NCI-H1930 (cell line): ENCODE results near the gene DGLUCY.
"Not testable (repeated sequence)": the region's sequence is repeated elsewhere in the genome, so short reads cannot be mapped to it uniquely, and the experiment has no call there.

Source experiments
- DNase-seq, 2 experiments: peaks; one replicate each; lab custom pipeline; 2025; lab: John Stamatoyannopoulos, UW

DGLUCY gene

GRCh38 chr14:91257328-91258010 is 143.6 kb downstream of the DGLUCY start:
- no peak for DNase-seq

- no peak for DNase-seq
Observed at GRCh38 chr14:91258011-91258618, 144.2 kb downstream of the DGLUCY start.

DNA sequence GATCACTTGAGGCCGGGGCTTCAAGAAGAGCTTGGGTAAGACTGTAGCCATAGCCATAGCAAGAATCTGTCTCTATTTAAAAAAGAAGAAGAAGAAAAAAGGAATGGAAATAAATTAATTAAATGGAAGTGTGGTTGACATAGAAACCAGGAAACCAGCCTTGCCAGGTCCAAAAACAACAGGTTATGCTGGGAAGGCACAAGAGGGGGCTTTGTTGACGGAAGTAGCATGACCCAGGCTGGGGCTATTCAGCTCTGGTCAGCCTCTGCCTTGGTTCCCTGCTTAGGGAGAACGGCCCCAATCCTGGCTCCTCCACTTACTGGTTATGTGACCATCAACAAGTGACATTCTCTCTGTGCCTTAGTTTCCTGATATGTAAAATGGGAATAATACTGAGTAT is 145.0 kb downstream of the DGLUCY start:
- DNase-seq: no peak

- DNase-seq: no peak
Observed at GRCh38 chr14:91261115-91261514, 147.2 kb downstream of the DGLUCY start.

DNA sequence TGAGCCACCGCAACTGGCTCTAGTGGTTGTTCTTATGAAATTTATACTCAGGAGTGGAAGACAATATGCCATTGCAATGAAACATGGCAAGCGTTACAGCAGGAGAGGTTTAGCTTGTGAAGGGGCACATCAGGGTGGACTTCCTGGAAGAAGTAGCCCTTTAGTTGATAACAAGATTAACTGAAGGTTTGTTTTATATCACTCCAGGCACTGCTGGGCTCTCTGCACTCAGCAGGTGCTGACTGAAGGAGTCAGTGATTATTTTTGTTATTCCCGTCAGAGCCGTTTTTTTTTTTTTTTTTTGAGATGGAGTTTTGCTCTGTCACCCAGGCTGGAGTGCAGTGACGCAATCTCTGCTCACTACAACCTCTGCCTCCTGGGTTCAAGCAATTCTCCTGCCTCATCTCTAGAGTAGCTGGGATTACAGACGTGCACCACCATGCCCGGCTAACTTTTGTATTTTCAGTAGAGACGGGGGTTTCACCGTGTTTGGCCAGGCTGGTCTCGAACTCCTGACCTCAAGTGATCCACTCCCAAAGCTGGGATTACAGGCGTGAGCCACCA is 148.2 kb downstream of the DGLUCY start:
- no peak for DNase-seq

DNA sequence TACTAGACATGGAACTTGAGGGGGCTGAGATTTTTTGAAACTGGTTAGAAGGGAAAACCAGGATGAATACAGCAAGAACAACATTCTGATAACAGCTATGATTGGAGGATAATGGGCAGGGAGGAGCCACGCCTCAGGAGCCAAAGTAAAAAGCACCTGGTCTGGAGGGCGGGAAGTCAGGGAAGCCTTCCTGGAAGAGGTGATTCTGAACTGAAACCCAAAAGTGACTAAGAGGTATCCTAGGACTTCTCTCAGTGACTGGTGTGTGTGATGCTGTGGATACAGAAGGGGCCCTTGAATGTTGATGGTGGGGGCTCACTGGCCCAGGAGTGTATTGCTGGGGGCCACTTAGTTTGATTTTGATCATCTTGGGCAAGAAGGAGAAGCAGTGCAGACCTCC is 149.5 kb downstream of the DGLUCY start:
- DNase-seq: no peak

GRCh38 chr14:91264151-91265150 is 150.6 kb downstream of the DGLUCY start:
- DNase-seq: no peak

- DNase-seq: no peak
Observed at GRCh38 chr14:91265404-91265803, 151.5 kb downstream of the DGLUCY start.

DNA sequence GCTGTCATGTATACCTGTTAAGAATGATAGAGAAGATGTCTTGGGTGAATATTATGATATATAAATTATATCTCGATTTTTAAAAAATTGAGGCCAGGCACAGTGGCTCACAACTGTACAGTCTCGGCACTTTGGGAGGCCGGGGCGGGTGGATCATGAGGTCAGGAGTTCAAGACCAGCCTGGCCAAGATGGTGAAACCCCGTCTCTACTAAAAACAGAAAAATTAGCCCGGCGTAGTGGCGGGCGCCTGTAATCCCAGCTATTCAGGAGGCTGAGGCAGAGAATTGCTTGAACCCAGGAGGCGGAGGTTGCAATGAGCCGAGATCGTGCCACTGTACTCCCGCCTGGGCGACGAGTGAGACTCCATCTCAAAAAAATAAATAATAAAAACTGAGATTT is 152.4 kb downstream of the DGLUCY start:
- not testable (repeated sequence) for DNase-seq

- no peak for DNase-seq
Observed at GRCh38 chr14:91267965-91268437, 154.1 kb downstream of the DGLUCY start.

- DNase-seq: no peak
Observed at GRCh38 chr14:91269076-91269991, 155.5 kb downstream of the DGLUCY start.

- DNase-seq: no peak
Observed at GRCh38 chr14:91270188-91270587, 156.3 kb downstream of the DGLUCY start.

- no peak for DNase-seq
Observed at GRCh38 chr14:91270619-91271018, 156.7 kb downstream of the DGLUCY start.

GRCh38 chr14:91271639-91272038 is 157.8 kb downstream of the DGLUCY start:
- no peak for DNase-seq

GRCh38 chr14:91272341-91273272 is 158.7 kb downstream of the DGLUCY start:
- DNase-seq: no peak

- DNase-seq: no peak
Observed at GRCh38 chr14:91273273-91273884, 159.5 kb downstream of the DGLUCY start.

DNA sequence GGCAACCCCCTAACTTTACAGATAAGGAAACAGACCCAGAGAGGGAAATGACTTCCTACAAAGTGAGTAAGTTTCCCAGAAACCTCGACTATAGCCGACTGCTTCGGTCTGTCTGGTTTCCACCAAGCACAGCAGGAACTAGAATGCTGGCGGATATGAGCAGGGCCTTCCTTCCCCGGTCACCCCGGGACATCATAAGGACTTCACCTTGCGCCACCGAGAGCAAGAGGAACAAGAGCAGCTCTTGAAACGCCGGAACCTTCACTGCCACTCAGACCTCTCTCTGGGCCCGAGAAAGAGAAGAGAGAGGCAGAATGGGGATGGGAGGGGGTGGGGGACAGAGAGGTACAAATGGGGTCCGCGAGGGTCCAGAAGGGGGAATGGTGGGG is 160.0 kb downstream of the DGLUCY start:
- no peak for DNase-seq

DNA sequence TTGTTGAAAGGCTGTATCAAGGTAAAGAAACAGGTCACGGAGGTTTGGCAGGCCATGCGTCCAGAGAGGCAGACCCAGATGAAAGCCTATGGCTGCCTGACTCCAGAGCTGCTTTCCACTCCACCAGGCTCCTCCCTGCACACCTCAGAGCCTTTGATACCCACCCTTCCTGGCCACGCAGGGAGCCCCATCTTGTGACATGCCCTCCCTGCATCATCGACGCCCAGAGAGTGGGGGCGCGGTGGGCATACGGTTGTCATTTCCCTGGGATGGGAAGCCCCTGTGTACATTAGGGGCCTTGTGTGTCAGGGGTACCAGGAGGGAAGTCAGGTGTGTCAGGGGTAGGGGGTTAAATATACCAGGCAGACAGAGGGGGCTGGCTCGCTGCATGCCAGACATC is 160.9 kb downstream of the DGLUCY start:
- DNase-seq: no peak
